ENCODE data around the gene VKORC1L1. TPM values are rescaled to one million over a fixed set of nuclear protein-coding genes. Genes with fewer than 3 reads are reported as not detected.
"Not testable (repeated sequence)": the region's sequence is repeated elsewhere in the genome, so short reads cannot be mapped to it uniquely, and the experiment has no call there.

The VKORC1L1 gene
- total RNA-seq, 1 experiment from 2014 or later, result 30.9 TPM

- H3K79me2 ChIP-seq (ENCODE audit: insufficient read depth, low read length); H3K9me3 ChIP-seq (ENCODE audit: control insufficient read depth in 1 of 2, insufficient read depth in 1 of 2, low read depth in 1 of 2, low read length in 2 of 2); H3K9me2 ChIP-seq (ENCODE audit: insufficient read depth); BruUV-seq (replicated peaks); H3K27me3 ChIP-seq (ENCODE audit: insufficient read depth, low read length); CTCF ChIA-PET; RAD21 ChIA-PET (ENCODE audit: low non-redundant PET in 1 of 2, low total read pairs in 2 of 2, uncharacterized antibody in 2 of 2, unreplicated experiment in 2 of 2); H3K27ac ChIP-seq (ENCODE audit: low read depth, low read length); H2AFZ ChIP-seq (ENCODE audit: low read depth, low read length, poor library complexity, severe bottlenecking); H3K4me1 ChIP-seq (ENCODE audit: control insufficient read depth in 1 of 2, insufficient read depth in 2 of 2, low read length in 2 of 2); H3K4me3 ChIP-seq (replicated peaks in 1 of 2; ENCODE audit: low read depth in 1 of 2, low read length in 2 of 2); intact Hi-C loops (cut with micrococcal nuclease); H3K9ac ChIP-seq (ENCODE audit: low read length); ATAC-seq; H3K36me3 ChIP-seq (ENCODE audit: control insufficient read depth in 1 of 2, insufficient read depth in 2 of 2, low read length in 2 of 2); DNase-seq (ENCODE audit: low read depth, low spot score); H4K20me1 ChIP-seq (ENCODE audit: insufficient read depth); H3K4me2 ChIP-seq (ENCODE audit: low read length); POLR2A ChIA-PET: not testable (repeated sequence)
- TF ChIP-seq RAD21 (IDR thresholded peaks at IDR 0.05; ENCODE audit: low read depth), result 0 out of 2 replicates have a peak, but pooled peaks have one; percentile 4
These were observed 115.6 kb downstream of the VKORC1L1 start for GRCh38 chr7:65988503-65988902.

DNA sequence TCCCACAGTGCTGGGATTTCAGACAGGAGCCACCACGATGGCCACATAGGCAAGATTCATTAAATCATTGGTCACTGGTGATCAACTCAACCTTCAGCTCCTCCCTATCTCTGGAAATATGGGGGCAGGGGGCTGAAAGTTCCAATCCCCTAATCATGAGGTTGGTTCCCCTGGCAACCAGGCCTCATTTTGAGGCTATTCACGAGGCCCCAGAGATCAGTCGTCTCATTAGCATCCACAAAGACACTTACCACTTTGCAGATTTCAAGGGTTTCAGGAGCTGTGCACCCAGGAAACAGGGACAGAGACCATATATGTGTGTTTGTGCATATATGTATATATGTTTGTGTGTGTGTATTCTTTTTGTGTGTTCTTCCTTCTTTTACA is 116.8 kb downstream of the VKORC1L1 start:
- H3K9me2 ChIP-seq (ENCODE audit: insufficient read depth), result no peaks in the 10 kb centered on the region
- ChIA-PET CTCF (no interaction called here), POLR2A (no interaction called here), RAD21 (ENCODE audit: low non-redundant PET in 1 of 2, low total read pairs in 2 of 2, uncharacterized antibody in 2 of 2, unreplicated experiment in 2 of 2) (no interaction called here)
- no peak overlapping the region for H3K27ac ChIP-seq (ENCODE audit: low read depth, low read length)
- H3K4me2 ChIP-seq (ENCODE audit: low read length), result no peak overlapping the region
- no peaks in the 10 kb centered on the region for H3K9me3 ChIP-seq (ENCODE audit: control insufficient read depth in 1 of 2, insufficient read depth in 1 of 2, low read depth in 1 of 2, low read length in 2 of 2)
- H3K79me2 ChIP-seq (ENCODE audit: insufficient read depth, low read length), result no peaks in the 10 kb centered on the region
- intact Hi-C loops (cut with micrococcal nuclease), result no loop called here
- no peaks in the 10 kb centered on the region for H3K4me1 ChIP-seq (ENCODE audit: control insufficient read depth in 1 of 2, insufficient read depth in 2 of 2, low read length in 2 of 2)
- no peak overlapping the region for H3K9ac ChIP-seq (ENCODE audit: low read length)
- H3K36me3 ChIP-seq (ENCODE audit: control insufficient read depth in 1 of 2, insufficient read depth in 2 of 2, low read length in 2 of 2), result no peaks in the 10 kb centered on the region
- ATAC-seq, result no peak
- H3K4me3 ChIP-seq (replicated peaks in 1 of 2; ENCODE audit: low read depth in 1 of 2, low read length in 2 of 2), result no peak overlapping the region
- no peak overlapping the region for H2AFZ ChIP-seq (ENCODE audit: low read depth, low read length, poor library complexity, severe bottlenecking)
- no TSS peak for BruUV-seq (replicated peaks)
- no peaks in the 10 kb centered on the region for H4K20me1 ChIP-seq (ENCODE audit: insufficient read depth)
- DNase-seq (ENCODE audit: low read depth, low spot score), result no peak
- no peaks in the 10 kb centered on the region for H3K27me3 ChIP-seq (ENCODE audit: insufficient read depth, low read length)
- TF ChIP-seq, protein P1, sequence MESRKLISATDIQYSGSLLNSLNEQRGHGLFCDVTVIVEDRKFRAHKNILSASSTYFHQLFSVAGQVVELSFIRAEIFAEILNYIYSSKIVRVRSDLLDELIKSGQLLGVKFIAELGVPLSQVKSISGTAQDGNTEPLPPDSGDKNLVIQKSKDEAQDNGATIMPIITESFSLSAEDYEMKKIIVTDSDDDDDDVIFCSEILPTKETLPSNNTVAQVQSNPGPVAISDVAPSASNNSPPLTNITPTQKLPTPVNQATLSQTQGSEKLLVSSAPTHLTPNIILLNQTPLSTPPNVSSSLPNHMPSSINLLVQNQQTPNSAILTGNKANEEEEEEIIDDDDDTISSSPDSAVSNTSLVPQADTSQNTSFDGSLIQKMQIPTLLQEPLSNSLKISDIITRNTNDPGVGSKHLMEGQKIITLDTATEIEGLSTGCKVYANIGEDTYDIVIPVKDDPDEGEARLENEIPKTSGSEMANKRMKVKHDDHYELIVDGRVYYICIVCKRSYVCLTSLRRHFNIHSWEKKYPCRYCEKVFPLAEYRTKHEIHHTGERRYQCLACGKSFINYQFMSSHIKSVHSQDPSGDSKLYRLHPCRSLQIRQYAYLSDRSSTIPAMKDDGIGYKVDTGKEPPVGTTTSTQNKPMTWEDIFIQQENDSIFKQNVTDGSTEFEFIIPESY (IDR thresholded peaks at IDR 0.05; ENCODE audit: extremely low read depth, insufficient replicate concordance, low read length), result no peak
- TF ChIP-seq SP1 (IDR thresholded peaks at IDR 0.05; ENCODE audit: low read depth) (no peak), CBX3 (IDR thresholded peaks at IDR 0.05; ENCODE audit: low read depth) (no peak), ZFX (IDR thresholded peaks at IDR 0.05) (no peak), JUND (IDR thresholded peaks at IDR 0.05) (no peak), RAD21 (IDR thresholded peaks at IDR 0.05; ENCODE audit: low read depth) (no peak), EZH2phosphoT487 (IDR thresholded peaks at IDR 0.05; ENCODE audit: borderline replicate concordance) (no peak), SIN3A (IDR thresholded peaks at IDR 0.05; ENCODE audit: low read depth) (no peak), TCF7L2 (IDR thresholded peaks at IDR 0.05; ENCODE audit: borderline replicate concordance, extremely low read depth, insufficient read depth, insufficient read length) (no peak), ATF3 (IDR thresholded peaks at IDR 0.05) (no peak), POLR2A (IDR thresholded peaks at IDR 0.05; ENCODE audit: borderline replicate concordance, extremely low read depth, insufficient read depth, insufficient read length) (no peak), ELF1 (IDR thresholded peaks at IDR 0.05; ENCODE audit: borderline replicate concordance, low read depth) (no peak), EGR1 (IDR thresholded peaks at IDR 0.05; ENCODE audit: low read depth) (no peak)
- TF ChIP-seq, protein P2, sequence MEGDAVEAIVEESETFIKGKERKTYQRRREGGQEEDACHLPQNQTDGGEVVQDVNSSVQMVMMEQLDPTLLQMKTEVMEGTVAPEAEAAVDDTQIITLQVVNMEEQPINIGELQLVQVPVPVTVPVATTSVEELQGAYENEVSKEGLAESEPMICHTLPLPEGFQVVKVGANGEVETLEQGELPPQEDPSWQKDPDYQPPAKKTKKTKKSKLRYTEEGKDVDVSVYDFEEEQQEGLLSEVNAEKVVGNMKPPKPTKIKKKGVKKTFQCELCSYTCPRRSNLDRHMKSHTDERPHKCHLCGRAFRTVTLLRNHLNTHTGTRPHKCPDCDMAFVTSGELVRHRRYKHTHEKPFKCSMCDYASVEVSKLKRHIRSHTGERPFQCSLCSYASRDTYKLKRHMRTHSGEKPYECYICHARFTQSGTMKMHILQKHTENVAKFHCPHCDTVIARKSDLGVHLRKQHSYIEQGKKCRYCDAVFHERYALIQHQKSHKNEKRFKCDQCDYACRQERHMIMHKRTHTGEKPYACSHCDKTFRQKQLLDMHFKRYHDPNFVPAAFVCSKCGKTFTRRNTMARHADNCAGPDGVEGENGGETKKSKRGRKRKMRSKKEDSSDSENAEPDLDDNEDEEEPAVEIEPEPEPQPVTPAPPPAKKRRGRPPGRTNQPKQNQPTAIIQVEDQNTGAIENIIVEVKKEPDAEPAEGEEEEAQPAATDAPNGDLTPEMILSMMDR (IDR thresholded peaks at IDR 0.05 in 2 of 3, conservative IDR thresholded peaks at IDR 0.05 in 1 of 3; ENCODE audit: borderline replicate concordance in 1 of 3, insufficient read depth in 1 of 3, low read depth in 2 of 3, low read length in 2 of 3), result no peak

All from HCT116 (cell line).